RCC 7860 (cell line): Measurements from ENCODE around the gene ATP4B.

Source experiments
- DNase-seq: peaks from one replicate; pipeline ENCODE4 v3.0.0-alpha.2; 2015; ENCODE audit warnings: low spot score
- FAIRE-seq: peaks from 2 replicates; lab custom pipeline; 2012; peaks lifted over from hg19 to GRCh38; lab: Jason Lieb, UNC

Gene ATP4B

DNA sequence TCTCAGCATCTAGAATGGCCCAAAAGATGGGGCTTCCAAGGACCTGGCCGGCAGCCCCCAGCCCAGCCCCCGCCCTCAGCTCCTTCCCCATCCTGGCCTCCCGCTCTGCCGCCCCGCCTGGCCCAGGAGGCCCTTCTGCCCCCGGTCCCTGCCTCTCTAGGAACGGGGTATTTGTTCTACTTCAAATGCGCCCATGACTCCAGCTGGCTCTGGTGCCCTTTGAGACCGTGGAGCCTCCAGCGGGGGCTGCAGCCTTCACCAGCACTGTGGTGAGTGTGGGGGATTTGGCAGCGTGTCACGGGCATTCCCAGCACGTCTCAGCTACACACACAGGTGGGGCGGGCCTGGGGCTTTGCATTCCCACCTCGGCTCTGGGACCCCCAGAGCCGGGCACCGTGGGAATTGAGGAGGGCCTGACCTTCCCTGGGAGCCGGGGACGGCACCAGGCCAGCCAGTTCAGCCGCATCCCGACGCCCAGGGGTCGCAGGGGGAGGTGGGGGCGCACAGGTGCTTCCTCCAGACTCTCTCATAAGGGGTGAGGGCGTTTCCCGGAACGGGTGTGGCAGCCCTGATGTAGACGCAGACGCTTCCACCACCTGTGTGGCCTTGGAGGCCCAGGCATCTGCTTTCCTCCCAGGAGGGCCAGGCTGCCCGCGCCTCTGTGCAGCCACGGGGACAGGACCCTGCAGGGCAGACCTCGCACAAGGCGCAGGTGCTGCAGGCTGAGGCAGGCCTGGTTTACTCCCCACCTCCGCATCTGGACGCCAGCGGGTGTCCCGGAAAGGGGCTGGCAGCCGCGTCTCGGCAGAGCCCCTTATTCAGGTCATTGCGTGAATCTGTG is 947 bp downstream of the ATP4B start:
- FAIRE-seq (no peak), DNase-seq (no peak)

GRCh38 chr13:113656003-113656588 is 1.9 kb downstream of the ATP4B start:
- FAIRE-seq = no peak
- DNase-seq = no peak

GRCh38 chr13:113655346-113656002 is 2.5 kb downstream of the ATP4B start:
- FAIRE-seq = no peak
- DNase-seq = no peak

DNA sequence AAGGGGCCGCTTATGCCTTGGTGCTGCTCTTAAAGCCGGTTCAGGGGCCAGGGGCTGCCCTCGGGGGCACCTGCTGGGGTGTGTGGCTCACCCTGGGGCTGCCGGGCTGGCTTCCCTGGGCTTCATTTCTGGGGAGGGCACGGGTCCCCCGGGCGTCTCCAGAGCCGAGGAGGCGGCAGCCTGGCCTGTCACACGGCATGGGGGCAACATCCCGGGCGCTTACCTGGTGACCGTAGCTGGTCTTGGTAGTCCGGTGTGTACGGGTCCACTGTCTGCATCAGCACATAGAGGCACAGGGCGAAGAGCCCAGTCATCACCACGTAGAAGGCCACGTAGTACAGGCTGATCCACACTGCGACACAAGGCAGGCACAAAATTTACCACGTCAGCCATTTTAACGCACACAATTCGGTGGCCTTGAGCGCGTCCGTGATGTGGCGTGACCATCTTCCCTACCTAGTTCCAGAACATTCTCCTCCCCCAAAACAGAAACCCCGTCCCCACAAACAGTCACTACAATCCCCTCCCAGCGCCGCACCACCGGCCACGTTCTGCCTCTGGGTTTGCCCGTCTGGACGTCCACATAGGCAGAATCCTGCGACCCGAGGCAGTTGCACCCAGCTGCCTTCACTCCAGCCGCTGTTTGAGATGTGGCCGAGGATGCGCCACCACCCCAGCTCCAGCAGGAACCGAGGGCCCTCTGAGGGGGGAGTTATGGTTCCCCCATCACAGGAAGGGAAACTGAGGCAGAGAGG is 3.2 kb downstream of the ATP4B start:
- no peak for DNase-seq
- FAIRE-seq = no peak

- FAIRE-seq (no peak), DNase-seq (no peak)
Measured at GRCh38 chr13:113654175-113654560, 3.8 kb downstream of the ATP4B start.

DNA sequence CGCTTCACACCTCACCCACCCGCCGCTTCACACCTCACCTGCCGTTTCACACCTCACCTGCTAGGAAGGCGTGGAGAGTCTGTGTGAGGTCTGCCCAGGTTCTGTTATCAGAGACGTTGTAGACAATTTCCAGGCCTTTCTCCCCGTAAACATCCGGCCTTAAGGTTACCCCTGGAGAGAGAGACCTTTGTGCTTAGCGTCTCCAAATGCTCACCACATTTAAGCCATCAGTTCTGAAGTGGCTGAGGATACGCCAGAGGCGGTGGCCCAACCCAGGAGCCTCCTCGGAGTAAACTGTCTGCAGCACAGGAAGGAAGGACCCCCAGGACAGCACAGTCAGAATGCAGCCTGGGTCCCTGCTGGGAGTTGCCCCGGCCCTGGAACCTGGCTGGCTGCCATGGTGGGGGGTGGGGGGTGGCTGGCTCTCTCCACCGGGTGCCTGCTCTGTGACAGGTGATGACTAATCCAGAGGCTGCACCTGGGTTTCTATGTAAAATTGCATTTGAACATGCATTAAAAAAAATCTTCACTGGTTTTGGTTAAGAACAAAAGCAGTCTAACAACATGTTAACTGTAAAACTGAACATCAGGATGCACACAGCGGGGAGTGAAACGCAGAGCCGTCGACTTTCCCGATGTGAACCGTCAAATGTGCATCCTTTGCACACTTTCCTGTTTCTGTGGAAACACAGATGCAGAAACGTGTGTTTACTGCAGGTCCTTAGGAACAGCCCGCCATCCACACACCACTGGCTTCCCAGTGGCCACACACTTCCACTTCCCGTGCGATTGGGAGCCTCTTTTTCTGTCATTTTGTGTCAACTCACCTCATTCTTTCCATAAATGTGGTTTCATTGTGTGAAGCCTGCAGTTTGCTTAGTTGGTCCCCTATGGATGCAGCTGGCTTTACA is 4.5 kb downstream of the ATP4B start:
- DNase-seq (no peak), FAIRE-seq (no peak)

GRCh38 chr13:113652404-113653263 is 5.4 kb downstream of the ATP4B start:
- no peak for FAIRE-seq

DNA sequence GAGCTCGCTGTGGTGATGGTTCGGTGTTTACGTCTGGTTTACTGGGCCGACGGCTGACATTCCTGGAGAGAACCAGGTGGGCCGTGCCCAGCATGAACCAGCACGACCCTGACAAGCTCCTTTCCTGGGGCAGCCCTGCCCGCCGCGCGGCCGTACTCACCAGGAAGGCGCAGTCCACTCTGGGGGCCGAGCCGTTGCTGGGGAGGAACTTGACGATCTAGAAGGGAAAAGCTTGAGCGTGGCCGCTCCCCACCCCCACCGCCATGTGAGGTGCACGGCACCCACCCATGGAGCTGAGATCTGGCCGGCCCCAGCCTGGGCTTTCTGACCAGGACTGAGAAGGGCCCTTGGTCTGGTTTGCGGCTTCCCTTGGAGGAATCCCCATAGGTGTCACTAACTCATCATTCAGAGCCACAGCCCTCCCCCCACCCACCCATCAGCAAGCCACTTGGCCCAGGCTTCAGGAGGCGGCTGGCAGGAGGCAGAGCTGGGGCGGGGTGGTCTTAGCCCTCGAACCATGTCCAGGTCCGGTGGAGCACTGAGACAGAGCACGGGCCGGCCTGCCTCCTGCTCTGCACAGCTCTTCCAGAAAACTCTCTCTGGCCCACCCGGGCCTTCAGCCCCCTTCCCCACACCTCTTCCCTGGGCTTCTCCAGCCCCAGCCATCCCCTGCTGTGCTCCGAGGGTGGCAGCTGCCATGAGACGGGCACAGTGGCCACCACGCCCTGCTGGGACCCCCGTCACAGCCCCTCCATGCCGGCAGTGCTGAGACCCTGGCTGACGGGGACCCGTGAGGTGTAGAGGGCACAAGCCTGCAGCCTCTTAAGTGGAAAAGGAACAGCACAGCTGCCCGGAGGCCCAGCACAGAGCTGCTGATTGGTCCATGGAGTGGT is 6.2 kb downstream of the ATP4B start:
- no peak for FAIRE-seq
- no peak for DNase-seq

More at GRCh38 chr13:113652404-113653263, 5.4 kb downstream of the ATP4B start:
- DNase-seq = no peak

GRCh38 chr13:113650731-113651148 is 7.3 kb downstream of the ATP4B start:
- FAIRE-seq = no peak
- no peak for DNase-seq

DNA sequence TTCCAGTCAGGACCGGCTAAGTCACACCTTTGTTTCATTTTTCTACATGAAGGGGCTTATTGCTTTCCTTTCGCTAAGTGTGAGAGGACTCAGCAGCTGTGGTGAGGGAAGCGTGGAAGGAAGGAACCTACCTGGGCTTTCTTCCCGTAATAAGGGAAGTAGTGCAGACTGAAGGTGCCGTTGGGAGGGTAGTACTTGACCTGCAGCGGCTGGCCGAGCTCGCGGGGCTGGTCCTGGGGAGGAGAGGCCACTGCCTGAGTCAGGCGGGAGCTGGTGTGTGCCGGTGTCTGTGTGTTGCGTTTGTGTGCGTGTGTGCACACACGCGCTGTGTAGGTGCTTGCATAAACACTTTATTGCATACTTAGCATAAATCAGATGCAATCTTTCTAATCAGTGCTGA is 7.7 kb downstream of the ATP4B start:
- FAIRE-seq (no peak), DNase-seq (no peak)

- no peak for FAIRE-seq
Measured at GRCh38 chr13:113649212-113649611, 8.8 kb downstream of the ATP4B start.

GRCh38 chr13:113648216-113648610 is 9.8 kb downstream of the ATP4B start:
- no peak for FAIRE-seq
- no peak for DNase-seq

More at GRCh38 chr13:113649212-113649611, 8.8 kb downstream of the ATP4B start:
- DNase-seq = no peak

- DNase-seq (peak; percentile 62), FAIRE-seq (peak; percentile 80)
Measured at GRCh38 chr13:113647351-113648215, 10.4 kb downstream of the ATP4B start.

- DNase-seq = no peak
Measured at GRCh38 chr13:113646921-113647340, 11.1 kb downstream of the ATP4B start.

GRCh38 chr13:113646376-113646775 is 11.6 kb downstream of the ATP4B start:
- no peak for DNase-seq
- FAIRE-seq = no peak

More at GRCh38 chr13:113646921-113647340, 11.1 kb downstream of the ATP4B start:
- no peak for FAIRE-seq

DNA sequence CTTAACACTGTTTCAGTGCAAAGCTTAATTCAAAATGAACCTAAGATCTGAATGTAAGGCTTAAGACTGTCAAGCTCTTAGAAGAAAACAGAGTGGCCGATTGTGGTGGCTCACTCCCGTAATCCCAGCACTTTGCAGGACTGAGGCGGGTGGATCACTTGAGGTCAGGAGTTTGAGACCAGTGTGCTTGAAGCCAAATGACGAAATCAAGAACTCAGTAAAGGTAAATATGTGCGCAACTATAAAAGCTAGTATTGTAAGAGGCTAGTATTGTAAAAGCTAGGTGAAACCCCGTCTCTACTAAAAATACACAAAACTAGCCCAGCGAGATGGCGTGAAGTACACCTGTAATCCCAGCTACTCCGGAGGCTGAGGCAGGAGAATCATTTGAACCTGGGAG is 12.7 kb downstream of the ATP4B start:
- FAIRE-seq (no peak), DNase-seq (no peak)

GRCh38 chr13:113644800-113645199 is 13.2 kb downstream of the ATP4B start:
- DNase-seq = no peak
- no peak for FAIRE-seq
